GM18907 (cell line): Measurements from ENCODE around the gene FADS3.

Source experiments
- ATAC-seq: cut with Tn5 transposase; IDR thresholded peaks from one replicate; pipeline ENCODE4 v1.9.1; 2021; ENCODE audit warnings: mild to moderate bottlenecking, moderate library complexity; ENCODE audit not compliant: unreplicated experiment

The FADS3 gene

GRCh38 chr11:61891331-61892084 lies at the start of gene FADS3:
Gene FADS3, minus strand, starts transcription at chr11:61891545. Its CDS starts 164 bp downstream, at chr11:61891381.
- peak; percentile 69 for ATAC-seq

- ATAC-seq: no peak
Observed at GRCh38 chr11:61940466-61940865, 49.1 kb upstream of the FADS3 start.

- ATAC-seq: no peak
Observed at GRCh38 chr11:61935861-61936260, 44.5 kb upstream of the FADS3 start.

- ATAC-seq: no peak
Observed at GRCh38 chr11:61930933-61931332, 39.6 kb upstream of the FADS3 start.

- ATAC-seq: no peak
Observed at GRCh38 chr11:61928606-61929005, 37.3 kb upstream of the FADS3 start.

- no peak for ATAC-seq
Observed at GRCh38 chr11:61927501-61927900, 36.2 kb upstream of the FADS3 start.

- no peak for ATAC-seq
Observed at GRCh38 chr11:61926235-61926634, 34.9 kb upstream of the FADS3 start.

GRCh38 chr11:61925736-61926135 lies 34.4 kb upstream of the FADS3 start:
- ATAC-seq: no peak

- no peak for ATAC-seq
Observed at GRCh38 chr11:61924064-61924455, 32.7 kb upstream of the FADS3 start.

GRCh38 chr11:61923166-61924063 lies 32.1 kb upstream of the FADS3 start:
- ATAC-seq: no peak

- ATAC-seq: no peak
Observed at GRCh38 chr11:61922539-61922938, 31.2 kb upstream of the FADS3 start.

- no peak for ATAC-seq
Observed at GRCh38 chr11:61921446-61921845, 30.1 kb upstream of the FADS3 start.

GRCh38 chr11:61919705-61920631 lies 28.6 kb upstream of the FADS3 start:
- no peak for ATAC-seq

- no peak for ATAC-seq
Observed at GRCh38 chr11:61918938-61919704, 27.8 kb upstream of the FADS3 start.

GRCh38 chr11:61918251-61918937 lies 27.0 kb upstream of the FADS3 start:
- ATAC-seq: no peak

- no peak for ATAC-seq
Observed at GRCh38 chr11:61917334-61918109, 26.2 kb upstream of the FADS3 start, which contains the start of gene RAB3IL1. Gene RAB3IL1, minus strand, starts transcription at chr11:61917566. Its CDS starts 199 bp downstream, at chr11:61917367.

- no peak for ATAC-seq
Observed at GRCh38 chr11:61916737-61917333, 25.5 kb upstream of the FADS3 start.

- ATAC-seq: no peak
Observed at GRCh38 chr11:61914471-61915171, 23.3 kb upstream of the FADS3 start.
